Vagina (tissue), 2 donors: ENCODE data around the gene ZBTB47. TPM values are rescaled to one million over a fixed set of nuclear protein-coding genes. Genes with fewer than 3 reads are reported as not detected.

Experiments used
- DNase-seq, 2 donors: peaks; one replicate each; pipeline ENCODE4 v3.0.0-alpha.2; 2017; ENCODE audit errors: extremely low spot score in 2 of 2
- H3K27ac ChIP-seq: fragments of 200-600 bp; sonication (generic); one replicate; pipeline ENCODE4 v1.5.1; 2019
- H3K27me3 ChIP-seq: fragments of 200-600 bp; sonication (generic); one replicate; pipeline ENCODE4 v1.5.1; 2019
- H3K36me3 ChIP-seq, 2 donors: fragments of 200-600 bp; sonication (generic); one replicate each; pipeline ENCODE4 v1.5.1; 2017 to 2019
- H3K4me1 ChIP-seq: fragments of 200-600 bp; sonication (generic); one replicate; pipeline ENCODE4 v1.5.1; 2019
- H3K4me3 ChIP-seq, 2 donors: fragments of 200-600 bp; sonication (generic); 1 replicate in 1 of 2; 2 replicates in 1 of 2; pipeline ENCODE4 v1.5.1; 2016 to 2019
- H3K9me3 ChIP-seq: fragments of 200-600 bp; sonication (generic); one replicate; pipeline ENCODE4 v1.5.1; 2019
- CTCF ChIP-seq, 3 experiments: fragments of 450-650 bp in 2 of 3; fragments of 200-600 bp in 1 of 3; sonication (generic) in 1 of 3; IDR thresholded peaks; one replicate each; pipeline ENCODE4 v1.5.1; 2017 to 2019; ENCODE audit warnings: antibody characterized with exemption in 3 of 3, mild to moderate bottlenecking in 2 of 3, moderate library complexity in 2 of 3
- POLR2A ChIP-seq, 2 donors: fragments of 450-650 bp; IDR thresholded peaks; one replicate each; pipeline ENCODE4 v1.6.1; 2017; ENCODE audit warnings: antibody characterized with exemption in 2 of 2, mild to moderate bottlenecking in 2 of 2, moderate library complexity in 2 of 2
- POLR2AphosphoS5 ChIP-seq, 2 donors: sonication (generic); formaldehyde crosslinking; IDR thresholded peaks; one replicate each; pipeline ENCODE4 v1.9.0; 2017; ENCODE audit warnings: antibody characterized with exemption in 2 of 2, mild to moderate bottlenecking in 2 of 2, low read depth in 1 of 2; ENCODE audit not compliant: insufficient read depth in 1 of 2
- intact Hi-C: fragments of 100-400 bp; cut with DNase I; formaldehyde crosslinking; loops from one replicate; pipeline ENCODE4 v1.15.1; 2023
- total RNA-seq: library from RNA; depleted of rRNA; stranded (reverse); fragments of >200 nt; gene quantifications from one replicate; pipeline ENCODE4 v1.2.3, GENCODE V29; 2016

ZBTB47 gene
- total RNA-seq, 1 donor from 2014 or later = 47.9 TPM

- H3K27ac ChIP-seq = no peak overlapping the region
- H3K4me1 ChIP-seq = peaks cover 36% of the 10 kb centered on the region
- H3K36me3 ChIP-seq = no peaks in the 10 kb centered on the region
- intact Hi-C loops = no loop called here
- TF ChIP-seq POLR2AphosphoS5 (IDR thresholded peaks at IDR 0.05; ENCODE audit: insufficient read depth in 1 of 2, low read depth in 1 of 2) = no peak
- TF ChIP-seq POLR2A (IDR thresholded peaks at IDR 0.05) = no peak
- no peak for TF ChIP-seq CTCF (IDR thresholded peaks at IDR 0.05)
- DNase-seq = no peak
- no peak overlapping the region for H3K4me3 ChIP-seq
- no peaks in the 10 kb centered on the region for H3K27me3 ChIP-seq
- no peaks in the 10 kb centered on the region for H3K9me3 ChIP-seq
Observed at GRCh38 chr3:42668413-42668760, 14.9 kb downstream of the ZBTB47 start.

- TF ChIP-seq POLR2A (IDR thresholded peaks at IDR 0.05) (no peak), CTCF (IDR thresholded peaks at IDR 0.05) (no peak), POLR2AphosphoS5 (IDR thresholded peaks at IDR 0.05; ENCODE audit: insufficient read depth in 1 of 2, low read depth in 1 of 2) (no peak)
- Histone ChIP-seq H3K27me3 (no peaks in the 10 kb centered on the region), H3K36me3 (no peaks in the 10 kb centered on the region), H3K4me3 (no peak overlapping the region), H3K27ac (no peak overlapping the region), H3K9me3 (no peaks in the 10 kb centered on the region), H3K4me1 (peaks cover 36% of the 10 kb centered on the region)
- no peak for DNase-seq
- intact Hi-C loops = no loop called here
Observed at GRCh38 chr3:42668793-42669217, 15.3 kb downstream of the ZBTB47 start.

- H3K27me3 ChIP-seq = no peaks in the 10 kb centered on the region
- no peak for TF ChIP-seq POLR2A (IDR thresholded peaks at IDR 0.05)
- TF ChIP-seq POLR2AphosphoS5 (IDR thresholded peaks at IDR 0.05; ENCODE audit: insufficient read depth in 1 of 2, low read depth in 1 of 2) = no peak
- no peak for TF ChIP-seq CTCF (IDR thresholded peaks at IDR 0.05)
- no peak overlapping the region for H3K4me3 ChIP-seq
- intact Hi-C loops = no loop called here
- peaks cover 32% of the 10 kb centered on the region for H3K4me1 ChIP-seq
- H3K36me3 ChIP-seq = no peaks in the 10 kb centered on the region
- DNase-seq = no peak
- no peak overlapping the region for H3K27ac ChIP-seq
- no peaks in the 10 kb centered on the region for H3K9me3 ChIP-seq
Observed at GRCh38 chr3:42670051-42670576, 16.6 kb downstream of the ZBTB47 start.

- H3K36me3 ChIP-seq = no peaks in the 10 kb centered on the region
- no peaks in the 10 kb centered on the region for H3K27me3 ChIP-seq
- no peaks in the 10 kb centered on the region for H3K9me3 ChIP-seq
- DNase-seq = no peak
- intact Hi-C loops = no loop called here
- H3K27ac ChIP-seq = no peak overlapping the region
- peaks cover 27% of the 10 kb centered on the region for H3K4me1 ChIP-seq
- H3K4me3 ChIP-seq = no peak overlapping the region
- TF ChIP-seq POLR2AphosphoS5 (IDR thresholded peaks at IDR 0.05; ENCODE audit: insufficient read depth in 1 of 2, low read depth in 1 of 2) (no peak), CTCF (IDR thresholded peaks at IDR 0.05) (no peak), POLR2A (IDR thresholded peaks at IDR 0.05) (no peak)
Observed at GRCh38 chr3:42670670-42671069, 17.2 kb downstream of the ZBTB47 start.

GRCh38 chr3:42672515-42672914 lies 19.0 kb downstream of the ZBTB47 start:
- Histone ChIP-seq H3K4me1 (peaks cover 8% of the 10 kb centered on the region), H3K27me3 (no peaks in the 10 kb centered on the region), H3K27ac (no peak overlapping the region), H3K4me3 (no peak overlapping the region), H3K9me3 (no peaks in the 10 kb centered on the region), H3K36me3 (no peaks in the 10 kb centered on the region)
- no peak for DNase-seq
- TF ChIP-seq CTCF (IDR thresholded peaks at IDR 0.05) (no peak), POLR2AphosphoS5 (IDR thresholded peaks at IDR 0.05; ENCODE audit: insufficient read depth in 1 of 2, low read depth in 1 of 2) (no peak), POLR2A (IDR thresholded peaks at IDR 0.05) (no peak)
- intact Hi-C loops = no loop called here
